ENCODE data around the gene PEX14.

PEX14 gene

GRCh38 chr1:10517677-10517982 is 42.9 kb downstream of the PEX14 start:
- no peak for DNase-seq (ENCODE audit: low read depth)

- DNase-seq (ENCODE audit: low read depth) = no peak
Measured at GRCh38 chr1:10519016-10519417, 44.3 kb downstream of the PEX14 start.

- DNase-seq (ENCODE audit: low read depth) = no peak
Measured at GRCh38 chr1:10520497-10520896, 45.7 kb downstream of the PEX14 start.

GRCh38 chr1:10520952-10521351 is 46.2 kb downstream of the PEX14 start:
- DNase-seq (ENCODE audit: low read depth) = no peak

- DNase-seq (ENCODE audit: low read depth) = no peak
Measured at GRCh38 chr1:10521537-10522157, 46.9 kb downstream of the PEX14 start.

GRCh38 chr1:10522322-10522860 is 47.6 kb downstream of the PEX14 start:
- no peak for DNase-seq (ENCODE audit: low read depth)

GRCh38 chr1:10525208-10525607 is 50.5 kb downstream of the PEX14 start:
- no peak for DNase-seq (ENCODE audit: low read depth)

GRCh38 chr1:10528066-10529014 is 53.6 kb downstream of the PEX14 start:
- DNase-seq (ENCODE audit: low read depth) = peak; percentile 80

GRCh38 chr1:10529091-10529490 is 54.3 kb downstream of the PEX14 start:
- DNase-seq (ENCODE audit: low read depth) = no peak

GRCh38 chr1:10529765-10530164 is 55.0 kb downstream of the PEX14 start:
- no peak for DNase-seq (ENCODE audit: low read depth)

- peak; percentile 62 for DNase-seq (ENCODE audit: low read depth)
Measured at GRCh38 chr1:10530281-10530740, 55.6 kb downstream of the PEX14 start.

GRCh38 chr1:10530756-10531495 is 56.2 kb downstream of the PEX14 start:
- peak; percentile 66 for DNase-seq (ENCODE audit: low read depth)

- no peak for DNase-seq (ENCODE audit: low read depth)
Measured at GRCh38 chr1:10532362-10532761, 57.6 kb downstream of the PEX14 start.

- DNase-seq (ENCODE audit: low read depth) = no peak
Measured at GRCh38 chr1:10534519-10534918, 59.8 kb downstream of the PEX14 start.

GRCh38 chr1:10536133-10536770 is 61.5 kb downstream of the PEX14 start:
- no peak for DNase-seq (ENCODE audit: low read depth)

- peak; percentile 16 for DNase-seq (ENCODE audit: low read depth)
Measured at GRCh38 chr1:10537082-10537766, 62.5 kb downstream of the PEX14 start.

- no peak for DNase-seq (ENCODE audit: low read depth)
Measured at GRCh38 chr1:10538646-10539355, 64.1 kb downstream of the PEX14 start.

GRCh38 chr1:10539411-10540043 is 64.8 kb downstream of the PEX14 start:
- DNase-seq (ENCODE audit: low read depth) = peak; percentile 36

GRCh38 chr1:10540277-10541005 is 65.7 kb downstream of the PEX14 start:
- DNase-seq (ENCODE audit: low read depth) = peak; percentile 22
